Measurements from ENCODE around the gene RHBDL1.

Gene RHBDL1

DNA sequence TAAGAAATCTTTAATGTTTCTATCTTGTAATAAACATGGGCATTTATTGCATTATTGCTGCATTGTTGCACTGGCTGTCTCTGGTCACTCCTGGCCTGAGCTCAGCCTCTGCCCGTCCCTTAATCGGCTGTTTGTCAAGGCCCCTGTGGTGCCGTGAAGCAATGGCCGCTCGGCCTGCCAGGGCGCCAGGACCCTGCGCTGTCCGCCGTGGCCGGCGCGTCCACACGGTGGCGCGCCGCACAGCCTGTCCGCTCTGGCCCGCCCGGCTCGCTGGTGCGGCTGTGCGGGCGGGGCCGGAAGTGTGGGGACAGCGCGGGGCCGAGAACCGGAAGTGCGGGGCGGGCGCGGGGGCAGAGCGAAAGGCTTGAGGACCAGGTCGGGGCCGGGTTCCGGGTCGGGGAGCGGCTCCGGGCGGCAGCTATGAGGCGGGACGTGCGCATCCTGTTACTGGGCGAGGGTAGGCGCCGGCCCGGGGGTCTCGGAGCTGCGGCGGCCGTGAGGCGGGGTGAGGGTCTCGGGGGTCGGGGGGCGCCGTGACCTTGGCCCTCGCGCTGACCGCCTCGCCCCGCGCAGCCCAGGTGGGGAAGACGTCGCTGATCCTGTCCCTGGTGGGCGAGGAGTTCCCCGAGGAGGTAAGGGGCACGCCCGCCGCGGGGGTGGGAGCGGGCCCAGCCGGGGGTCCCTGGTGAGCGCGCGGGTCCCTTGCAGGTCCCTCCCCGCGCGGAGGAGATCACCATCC is 7.5 kb upstream of the RHBDL1 start, which contains the start of gene RHOT2 (continued):
- TF ChIP-seq, protein P1, sequence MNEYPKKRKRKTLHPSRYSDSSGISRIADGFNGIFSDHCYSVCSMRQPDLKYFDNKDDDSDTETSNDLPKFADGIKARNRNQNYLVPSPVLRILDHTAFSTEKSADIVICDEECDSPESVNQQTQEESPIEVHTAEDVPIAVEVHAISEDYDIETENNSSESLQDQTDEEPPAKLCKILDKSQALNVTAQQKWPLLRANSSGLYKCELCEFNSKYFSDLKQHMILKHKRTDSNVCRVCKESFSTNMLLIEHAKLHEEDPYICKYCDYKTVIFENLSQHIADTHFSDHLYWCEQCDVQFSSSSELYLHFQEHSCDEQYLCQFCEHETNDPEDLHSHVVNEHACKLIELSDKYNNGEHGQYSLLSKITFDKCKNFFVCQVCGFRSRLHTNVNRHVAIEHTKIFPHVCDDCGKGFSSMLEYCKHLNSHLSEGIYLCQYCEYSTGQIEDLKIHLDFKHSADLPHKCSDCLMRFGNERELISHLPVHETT (tag by site-specific recombination; IDR thresholded peaks at IDR 0.05), result no peak
- TF ChIP-seq ZNF19 (tag by site-specific recombination; IDR thresholded peaks at IDR 0.05; ENCODE audit: low read depth) (no peak), ZNF132 (tag by site-specific recombination; IDR thresholded peaks at IDR 0.05; ENCODE audit: borderline replicate concordance) (no peak), KLF10 (tag by site-specific recombination; IDR thresholded peaks at IDR 0.05) (peak; percentile 79), ZNF558 (tag by site-specific recombination; IDR thresholded peaks at IDR 0.05) (no peak), ZNF561 (tag by site-specific recombination; IDR thresholded peaks at IDR 0.05; ENCODE audit: borderline replicate concordance) (peak; percentile 81; the same call in 1 of the 2 replicates), OVOL3 (tag by site-specific recombination; IDR thresholded peaks at IDR 0.05) (no peak), SP2 (tag by site-specific recombination; IDR thresholded peaks at IDR 0.05) (peak; percentile 83), ZNF416 (tag by site-specific recombination; IDR thresholded peaks at IDR 0.05) (no peak), IKZF3 (tag by site-specific recombination; IDR thresholded peaks at IDR 0.05) (0 out of 2 replicates have a peak, but pooled peaks have one; percentile 29), ZFHX2 (tag by site-specific recombination; conservative IDR thresholded peaks at IDR 0.05) (peak; percentile 75), ZNF510 (tag by site-specific recombination; IDR thresholded peaks at IDR 0.05; ENCODE audit: insufficient replicate concordance) (no peak), ZNF792 (tag by site-specific recombination; IDR thresholded peaks at IDR 0.05) (no peak), KLF1 (tag by site-specific recombination; IDR thresholded peaks at IDR 0.05) (0 out of 2 replicates have a peak, but pooled peaks have one; percentile 14), ZEB2 (tag by site-specific recombination; IDR thresholded peaks at IDR 0.05) (0 out of 2 replicates have a peak, but pooled peaks have one; percentile 10), SCRT2 (tag by site-specific recombination; IDR thresholded peaks at IDR 0.05) (peak; percentile 98)
- TF ChIP-seq, protein P2, sequence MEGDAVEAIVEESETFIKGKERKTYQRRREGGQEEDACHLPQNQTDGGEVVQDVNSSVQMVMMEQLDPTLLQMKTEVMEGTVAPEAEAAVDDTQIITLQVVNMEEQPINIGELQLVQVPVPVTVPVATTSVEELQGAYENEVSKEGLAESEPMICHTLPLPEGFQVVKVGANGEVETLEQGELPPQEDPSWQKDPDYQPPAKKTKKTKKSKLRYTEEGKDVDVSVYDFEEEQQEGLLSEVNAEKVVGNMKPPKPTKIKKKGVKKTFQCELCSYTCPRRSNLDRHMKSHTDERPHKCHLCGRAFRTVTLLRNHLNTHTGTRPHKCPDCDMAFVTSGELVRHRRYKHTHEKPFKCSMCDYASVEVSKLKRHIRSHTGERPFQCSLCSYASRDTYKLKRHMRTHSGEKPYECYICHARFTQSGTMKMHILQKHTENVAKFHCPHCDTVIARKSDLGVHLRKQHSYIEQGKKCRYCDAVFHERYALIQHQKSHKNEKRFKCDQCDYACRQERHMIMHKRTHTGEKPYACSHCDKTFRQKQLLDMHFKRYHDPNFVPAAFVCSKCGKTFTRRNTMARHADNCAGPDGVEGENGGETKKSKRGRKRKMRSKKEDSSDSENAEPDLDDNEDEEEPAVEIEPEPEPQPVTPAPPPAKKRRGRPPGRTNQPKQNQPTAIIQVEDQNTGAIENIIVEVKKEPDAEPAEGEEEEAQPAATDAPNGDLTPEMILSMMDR (tag by site-specific recombination; IDR thresholded peaks at IDR 0.05), result peak; percentile 56; the same call in 1 of the 2 replicates
- TF ChIP-seq, protein P3, sequence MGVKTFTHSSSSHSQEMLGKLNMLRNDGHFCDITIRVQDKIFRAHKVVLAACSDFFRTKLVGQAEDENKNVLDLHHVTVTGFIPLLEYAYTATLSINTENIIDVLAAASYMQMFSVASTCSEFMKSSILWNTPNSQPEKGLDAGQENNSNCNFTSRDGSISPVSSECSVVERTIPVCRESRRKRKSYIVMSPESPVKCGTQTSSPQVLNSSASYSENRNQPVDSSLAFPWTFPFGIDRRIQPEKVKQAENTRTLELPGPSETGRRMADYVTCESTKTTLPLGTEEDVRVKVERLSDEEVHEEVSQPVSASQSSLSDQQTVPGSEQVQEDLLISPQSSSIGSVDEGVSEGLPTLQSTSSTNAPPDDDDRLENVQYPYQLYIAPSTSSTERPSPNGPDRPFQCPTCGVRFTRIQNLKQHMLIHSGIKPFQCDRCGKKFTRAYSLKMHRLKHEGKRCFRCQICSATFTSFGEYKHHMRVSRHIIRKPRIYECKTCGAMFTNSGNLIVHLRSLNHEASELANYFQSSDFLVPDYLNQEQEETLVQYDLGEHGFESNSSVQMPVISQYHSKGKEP (tag by site-specific recombination; IDR thresholded peaks at IDR 0.05), result peak; percentile 77
- TF ChIP-seq, protein P4, sequence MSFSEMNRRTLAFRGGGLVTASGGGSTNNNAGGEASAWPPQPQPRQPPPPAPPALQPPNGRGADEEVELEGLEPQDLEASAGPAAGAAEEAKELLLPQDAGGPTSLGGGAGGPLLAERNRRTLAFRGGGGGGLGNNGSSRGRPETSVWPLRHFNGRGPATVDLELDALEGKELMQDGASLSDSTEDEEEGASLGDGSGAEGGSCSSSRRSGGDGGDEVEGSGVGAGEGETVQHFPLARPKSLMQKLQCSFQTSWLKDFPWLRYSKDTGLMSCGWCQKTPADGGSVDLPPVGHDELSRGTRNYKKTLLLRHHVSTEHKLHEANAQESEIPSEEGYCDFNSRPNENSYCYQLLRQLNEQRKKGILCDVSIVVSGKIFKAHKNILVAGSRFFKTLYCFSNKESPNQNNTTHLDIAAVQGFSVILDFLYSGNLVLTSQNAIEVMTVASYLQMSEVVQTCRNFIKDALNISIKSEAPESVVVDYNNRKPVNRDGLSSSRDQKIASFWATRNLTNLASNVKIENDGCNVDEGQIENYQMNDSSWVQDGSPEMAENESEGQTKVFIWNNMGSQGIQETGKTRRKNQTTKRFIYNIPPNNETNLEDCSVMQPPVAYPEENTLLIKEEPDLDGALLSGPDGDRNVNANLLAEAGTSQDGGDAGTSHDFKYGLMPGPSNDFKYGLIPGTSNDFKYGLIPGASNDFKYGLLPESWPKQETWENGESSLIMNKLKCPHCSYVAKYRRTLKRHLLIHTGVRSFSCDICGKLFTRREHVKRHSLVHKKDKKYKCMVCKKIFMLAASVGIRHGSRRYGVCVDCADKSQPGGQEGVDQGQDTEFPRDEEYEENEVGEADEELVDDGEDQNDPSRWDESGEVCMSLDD (tag by site-specific recombination; IDR thresholded peaks at IDR 0.05), result 0 out of 2 replicates have a peak, but pooled peaks have one; percentile 32
- TF ChIP-seq, protein P5, sequence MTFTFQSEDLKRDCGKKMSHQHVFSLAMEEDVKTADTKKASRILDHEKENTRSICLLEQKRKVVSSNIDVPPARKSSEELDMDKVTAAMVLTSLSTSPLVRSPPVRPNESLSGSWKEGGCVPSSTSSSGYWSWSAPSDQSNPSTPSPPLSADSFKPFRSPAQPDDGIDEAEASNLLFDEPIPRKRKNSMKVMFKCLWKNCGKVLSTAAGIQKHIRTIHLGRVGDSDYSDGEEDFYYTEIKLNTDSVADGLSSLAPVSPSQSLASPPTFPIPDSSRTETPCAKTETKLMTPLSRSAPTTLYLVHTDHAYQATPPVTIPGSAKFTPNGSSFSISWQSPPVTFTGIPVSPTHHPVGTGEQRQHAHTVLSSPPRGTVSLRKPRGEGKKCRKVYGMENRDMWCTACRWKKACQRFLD (tag by site-specific recombination; IDR thresholded peaks at IDR 0.05), result no peak
- TF ChIP-seq, protein P6, sequence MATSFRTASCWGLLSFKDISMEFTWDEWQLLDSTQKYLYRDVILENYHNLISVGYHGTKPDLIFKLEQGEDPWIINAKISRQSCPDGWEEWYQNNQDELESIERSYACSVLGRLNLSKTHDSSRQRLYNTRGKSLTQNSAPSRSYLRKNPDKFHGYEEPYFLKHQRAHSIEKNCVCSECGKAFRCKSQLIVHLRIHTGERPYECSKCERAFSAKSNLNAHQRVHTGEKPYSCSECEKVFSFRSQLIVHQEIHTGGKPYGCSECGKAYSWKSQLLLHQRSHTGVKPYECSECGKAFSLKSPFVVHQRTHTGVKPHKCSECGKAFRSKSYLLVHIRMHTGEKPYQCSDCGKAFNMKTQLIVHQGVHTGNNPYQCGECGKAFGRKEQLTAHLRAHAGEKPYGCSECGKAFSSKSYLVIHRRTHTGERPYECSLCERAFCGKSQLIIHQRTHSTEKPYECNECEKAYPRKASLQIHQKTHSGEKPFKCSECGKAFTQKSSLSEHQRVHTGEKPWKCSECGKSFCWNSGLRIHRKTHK (tag by site-specific recombination; IDR thresholded peaks at IDR 0.05), result no peak
- TF ChIP-seq, protein P7, sequence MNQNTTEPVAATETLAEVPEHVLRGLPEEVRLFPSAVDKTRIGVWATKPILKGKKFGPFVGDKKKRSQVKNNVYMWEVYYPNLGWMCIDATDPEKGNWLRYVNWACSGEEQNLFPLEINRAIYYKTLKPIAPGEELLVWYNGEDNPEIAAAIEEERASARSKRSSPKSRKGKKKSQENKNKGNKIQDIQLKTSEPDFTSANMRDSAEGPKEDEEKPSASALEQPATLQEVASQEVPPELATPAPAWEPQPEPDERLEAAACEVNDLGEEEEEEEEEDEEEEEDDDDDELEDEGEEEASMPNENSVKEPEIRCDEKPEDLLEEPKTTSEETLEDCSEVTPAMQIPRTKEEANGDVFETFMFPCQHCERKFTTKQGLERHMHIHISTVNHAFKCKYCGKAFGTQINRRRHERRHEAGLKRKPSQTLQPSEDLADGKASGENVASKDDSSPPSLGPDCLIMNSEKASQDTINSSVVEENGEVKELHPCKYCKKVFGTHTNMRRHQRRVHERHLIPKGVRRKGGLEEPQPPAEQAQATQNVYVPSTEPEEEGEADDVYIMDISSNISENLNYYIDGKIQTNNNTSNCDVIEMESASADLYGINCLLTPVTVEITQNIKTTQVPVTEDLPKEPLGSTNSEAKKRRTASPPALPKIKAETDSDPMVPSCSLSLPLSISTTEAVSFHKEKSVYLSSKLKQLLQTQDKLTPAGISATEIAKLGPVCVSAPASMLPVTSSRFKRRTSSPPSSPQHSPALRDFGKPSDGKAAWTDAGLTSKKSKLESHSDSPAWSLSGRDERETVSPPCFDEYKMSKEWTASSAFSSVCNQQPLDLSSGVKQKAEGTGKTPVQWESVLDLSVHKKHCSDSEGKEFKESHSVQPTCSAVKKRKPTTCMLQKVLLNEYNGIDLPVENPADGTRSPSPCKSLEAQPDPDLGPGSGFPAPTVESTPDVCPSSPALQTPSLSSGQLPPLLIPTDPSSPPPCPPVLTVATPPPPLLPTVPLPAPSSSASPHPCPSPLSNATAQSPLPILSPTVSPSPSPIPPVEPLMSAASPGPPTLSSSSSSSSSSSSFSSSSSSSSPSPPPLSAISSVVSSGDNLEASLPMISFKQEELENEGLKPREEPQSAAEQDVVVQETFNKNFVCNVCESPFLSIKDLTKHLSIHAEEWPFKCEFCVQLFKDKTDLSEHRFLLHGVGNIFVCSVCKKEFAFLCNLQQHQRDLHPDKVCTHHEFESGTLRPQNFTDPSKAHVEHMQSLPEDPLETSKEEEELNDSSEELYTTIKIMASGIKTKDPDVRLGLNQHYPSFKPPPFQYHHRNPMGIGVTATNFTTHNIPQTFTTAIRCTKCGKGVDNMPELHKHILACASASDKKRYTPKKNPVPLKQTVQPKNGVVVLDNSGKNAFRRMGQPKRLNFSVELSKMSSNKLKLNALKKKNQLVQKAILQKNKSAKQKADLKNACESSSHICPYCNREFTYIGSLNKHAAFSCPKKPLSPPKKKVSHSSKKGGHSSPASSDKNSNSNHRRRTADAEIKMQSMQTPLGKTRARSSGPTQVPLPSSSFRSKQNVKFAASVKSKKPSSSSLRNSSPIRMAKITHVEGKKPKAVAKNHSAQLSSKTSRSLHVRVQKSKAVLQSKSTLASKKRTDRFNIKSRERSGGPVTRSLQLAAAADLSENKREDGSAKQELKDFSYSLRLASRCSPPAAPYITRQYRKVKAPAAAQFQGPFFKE (tag by site-specific recombination; IDR thresholded peaks at IDR 0.05; ENCODE audit: borderline replicate concordance), result no peak
